ENCODE results near the gene GDF10.

GRCh38 chr10:47362199-47362598 is 62.2 kb downstream of the GDF10 start:
- TF ChIP-seq, protein P1, sequence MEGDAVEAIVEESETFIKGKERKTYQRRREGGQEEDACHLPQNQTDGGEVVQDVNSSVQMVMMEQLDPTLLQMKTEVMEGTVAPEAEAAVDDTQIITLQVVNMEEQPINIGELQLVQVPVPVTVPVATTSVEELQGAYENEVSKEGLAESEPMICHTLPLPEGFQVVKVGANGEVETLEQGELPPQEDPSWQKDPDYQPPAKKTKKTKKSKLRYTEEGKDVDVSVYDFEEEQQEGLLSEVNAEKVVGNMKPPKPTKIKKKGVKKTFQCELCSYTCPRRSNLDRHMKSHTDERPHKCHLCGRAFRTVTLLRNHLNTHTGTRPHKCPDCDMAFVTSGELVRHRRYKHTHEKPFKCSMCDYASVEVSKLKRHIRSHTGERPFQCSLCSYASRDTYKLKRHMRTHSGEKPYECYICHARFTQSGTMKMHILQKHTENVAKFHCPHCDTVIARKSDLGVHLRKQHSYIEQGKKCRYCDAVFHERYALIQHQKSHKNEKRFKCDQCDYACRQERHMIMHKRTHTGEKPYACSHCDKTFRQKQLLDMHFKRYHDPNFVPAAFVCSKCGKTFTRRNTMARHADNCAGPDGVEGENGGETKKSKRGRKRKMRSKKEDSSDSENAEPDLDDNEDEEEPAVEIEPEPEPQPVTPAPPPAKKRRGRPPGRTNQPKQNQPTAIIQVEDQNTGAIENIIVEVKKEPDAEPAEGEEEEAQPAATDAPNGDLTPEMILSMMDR (IDR thresholded peaks at IDR 0.05): no peak
- no peak for TF ChIP-seq POLR2A (IDR thresholded peaks at IDR 0.05)
- TF ChIP-seq POLR2AphosphoS5 (IDR thresholded peaks at IDR 0.05): no peak
